ENCODE results near the gene HIVEP2. TPM values are rescaled to one million over a fixed set of nuclear protein-coding genes. Genes with fewer than 3 reads are reported as not detected.

Gene HIVEP2
- total RNA-seq, 1 donor from 2014 or later: 32.0 TPM

GRCh38 chr6:142900227-142900971, 44.6 kb downstream of the HIVEP2 start:
- peak; percentile 53 for ATAC-seq
- intact Hi-C loops (cut with DNase I): no loop called here
- DNase-seq (ENCODE audit: low spot score): no peak

GRCh38 chr6:142898927-142899895, 45.8 kb downstream of the HIVEP2 start:
- intact Hi-C loops (cut with DNase I): no loop called here
- ATAC-seq: no peak
- no peak for DNase-seq (ENCODE audit: low spot score)

DNA sequence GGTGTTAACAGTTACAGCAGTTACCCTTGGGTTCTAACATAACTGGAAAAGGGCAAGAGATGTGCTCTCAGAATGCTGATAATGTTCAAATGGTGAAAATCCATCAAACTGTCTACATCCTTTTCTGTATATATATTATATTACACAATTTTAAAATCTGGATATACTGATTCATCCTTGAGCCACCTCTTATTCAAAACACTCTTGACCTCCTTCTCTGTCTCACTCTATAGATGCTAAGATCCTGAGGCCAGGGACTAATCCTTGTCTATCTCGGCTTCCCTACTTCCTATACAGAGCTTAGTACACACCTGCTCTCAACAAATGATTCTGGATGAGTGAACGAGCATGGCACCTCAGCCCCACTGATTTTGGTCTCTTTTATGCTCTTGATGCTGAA, 47.3 kb downstream of the HIVEP2 start:
- intact Hi-C loops (cut with DNase I): no loop called here
- no peak for DNase-seq (ENCODE audit: low spot score)
- ATAC-seq: no peak

GRCh38 chr6:142896732-142897131, 48.2 kb downstream of the HIVEP2 start:
- intact Hi-C loops (cut with DNase I): no loop called here
- ATAC-seq (no peak), DNase-seq (ENCODE audit: low spot score) (no peak)

GRCh38 chr6:142893088-142893487, 51.9 kb downstream of the HIVEP2 start:
- ATAC-seq: no peak
- intact Hi-C loops (cut with DNase I): no loop called here

DNA sequence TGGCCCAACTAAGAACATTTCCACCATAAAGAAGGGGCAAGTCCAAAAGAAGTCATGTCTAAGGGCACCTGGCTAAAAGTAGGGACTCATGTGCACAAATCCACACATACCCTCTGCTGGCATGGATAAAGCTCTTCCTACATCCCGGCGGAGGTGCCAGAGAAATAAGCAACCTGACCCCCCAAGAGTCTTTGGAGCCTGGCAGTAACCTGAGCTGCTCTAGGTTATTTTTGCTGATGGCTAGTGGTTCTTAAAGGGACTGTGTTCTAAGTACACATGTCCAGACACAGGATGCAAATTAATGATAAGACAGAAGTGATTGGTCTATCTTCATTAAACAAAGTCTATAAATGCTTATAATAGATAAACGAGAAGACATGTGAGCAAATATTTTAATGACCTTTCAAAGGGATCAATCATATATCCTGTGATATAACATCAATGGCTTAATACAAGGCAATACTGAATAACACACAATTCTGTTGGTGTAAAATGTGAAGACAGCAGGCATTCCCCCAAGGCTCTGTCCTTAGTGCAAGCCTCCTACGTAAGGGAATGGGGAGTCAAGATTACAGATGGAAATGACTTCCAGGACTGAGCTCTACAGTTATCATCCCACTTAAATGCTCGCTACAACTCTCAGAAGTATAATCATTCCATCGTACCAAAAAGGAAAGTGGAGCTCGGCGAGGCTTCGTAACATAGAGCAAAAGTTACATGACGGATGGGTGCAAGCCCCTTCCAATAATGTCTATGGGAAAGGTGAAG, 52.5 kb downstream of the HIVEP2 start:
- intact Hi-C loops (cut with DNase I): no loop called here
- ATAC-seq: no peak
- no peak for DNase-seq (ENCODE audit: low spot score)

More at GRCh38 chr6:142893088-142893487, 51.9 kb downstream of the HIVEP2 start:
- DNase-seq (ENCODE audit: low spot score): no peak

DNA sequence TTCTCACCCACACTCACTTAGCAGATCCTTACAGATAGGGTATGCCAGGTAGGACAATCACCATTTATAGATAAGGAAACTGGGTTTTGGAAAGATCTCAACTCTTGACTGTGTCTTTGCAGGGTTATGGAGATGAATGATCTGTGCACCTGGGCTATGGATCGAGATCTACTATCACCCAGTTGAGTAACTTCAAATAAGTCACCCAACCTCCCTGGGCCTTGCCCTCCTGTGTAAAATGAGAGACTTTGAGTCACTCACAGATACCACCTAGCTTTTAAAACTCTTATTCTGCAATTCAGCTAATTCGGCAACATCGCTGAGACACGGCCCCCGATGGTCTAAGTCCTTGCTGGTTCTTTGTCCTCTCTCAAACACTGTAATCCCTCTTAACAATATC, 53.5 kb downstream of the HIVEP2 start:
- ATAC-seq (no peak), DNase-seq (ENCODE audit: low spot score) (no peak)
- intact Hi-C loops (cut with DNase I): no loop called here

DNA sequence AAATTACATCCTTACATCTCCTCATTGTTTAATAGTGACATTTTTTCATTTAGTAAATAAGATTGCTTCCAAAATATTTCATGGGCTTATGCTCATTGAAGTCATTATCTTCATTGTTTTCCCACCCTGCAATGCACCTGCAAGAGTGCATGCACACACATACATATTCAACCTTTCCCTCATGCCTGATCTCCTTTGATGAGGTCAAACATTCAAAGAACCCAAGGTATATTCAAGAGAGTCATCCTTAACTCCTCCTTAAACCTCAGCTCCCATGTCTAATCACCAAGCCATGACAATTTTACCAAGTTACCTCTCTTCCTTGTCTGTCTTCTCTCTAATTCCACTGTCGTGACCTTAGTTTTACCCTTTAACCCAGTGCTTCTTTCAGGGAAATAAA, 56.5 kb downstream of the HIVEP2 start:
- ATAC-seq (no peak), DNase-seq (ENCODE audit: low spot score) (no peak)
- intact Hi-C loops (cut with DNase I): no loop called here

DNA sequence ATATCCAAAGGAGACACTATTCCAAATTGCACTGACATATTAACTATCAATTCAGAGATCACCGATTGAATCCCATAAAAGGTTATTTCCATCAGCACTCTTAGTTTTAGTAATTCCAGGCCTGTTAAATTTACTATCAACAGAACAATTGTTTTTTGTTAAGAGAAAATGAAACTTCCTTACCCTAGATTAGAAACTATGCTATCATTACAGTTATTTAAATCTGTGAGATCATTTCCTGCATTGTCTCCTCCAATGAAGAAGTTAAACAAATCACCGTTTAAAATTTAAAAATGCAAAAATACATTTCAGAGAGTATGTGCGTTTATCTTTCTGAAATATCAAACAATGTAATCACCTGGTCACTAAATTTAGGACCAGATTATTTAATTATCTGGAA, 57.5 kb downstream of the HIVEP2 start:
- no peak for ATAC-seq
- DNase-seq (ENCODE audit: low spot score): no peak
- intact Hi-C loops (cut with DNase I): no loop called here

- ATAC-seq (peak; percentile 55), DNase-seq (ENCODE audit: low spot score) (no peak)
- intact Hi-C loops (cut with DNase I): no loop called here
These were observed 58.4 kb downstream of the HIVEP2 start for GRCh38 chr6:142886431-142887170.

DNA sequence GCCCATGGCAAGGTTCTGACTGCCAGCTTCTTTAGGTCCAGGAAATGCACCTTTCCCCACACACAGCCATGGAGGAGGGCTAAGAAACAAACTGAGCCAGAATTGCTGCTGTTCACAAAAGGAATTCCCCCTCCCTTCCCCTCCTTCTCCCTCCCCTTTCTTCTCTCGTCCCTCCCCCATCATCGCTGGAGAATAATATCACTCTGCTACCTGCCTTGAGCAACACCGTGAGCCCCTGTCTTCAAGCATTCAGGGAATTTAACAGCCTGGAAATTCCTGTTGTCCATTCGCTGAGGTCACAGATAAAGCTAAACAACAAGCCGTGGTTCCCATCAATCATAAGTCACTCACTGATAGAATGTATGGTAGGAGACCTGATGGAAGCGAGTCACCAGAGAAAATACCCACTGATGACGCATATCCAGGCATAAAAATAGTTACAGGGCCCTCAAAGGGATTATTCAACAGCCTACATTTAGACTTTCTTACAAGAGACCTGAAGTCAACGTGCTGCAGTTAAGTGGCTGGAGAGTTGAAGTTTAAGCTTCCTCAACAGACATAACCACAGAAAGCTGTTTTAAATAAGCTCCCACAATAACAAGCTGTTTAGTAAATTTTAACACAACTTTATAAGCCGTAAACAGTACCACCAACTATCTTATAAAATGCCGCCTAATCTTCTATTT, 59.7 kb downstream of the HIVEP2 start:
- intact Hi-C loops (cut with DNase I): no loop called here
- DNase-seq (ENCODE audit: low spot score) (no peak), ATAC-seq (peak; percentile 83)

- intact Hi-C loops (cut with DNase I): no loop called here
These were observed 60.6 kb downstream of the HIVEP2 start for GRCh38 chr6:142884214-142885035.

DNA sequence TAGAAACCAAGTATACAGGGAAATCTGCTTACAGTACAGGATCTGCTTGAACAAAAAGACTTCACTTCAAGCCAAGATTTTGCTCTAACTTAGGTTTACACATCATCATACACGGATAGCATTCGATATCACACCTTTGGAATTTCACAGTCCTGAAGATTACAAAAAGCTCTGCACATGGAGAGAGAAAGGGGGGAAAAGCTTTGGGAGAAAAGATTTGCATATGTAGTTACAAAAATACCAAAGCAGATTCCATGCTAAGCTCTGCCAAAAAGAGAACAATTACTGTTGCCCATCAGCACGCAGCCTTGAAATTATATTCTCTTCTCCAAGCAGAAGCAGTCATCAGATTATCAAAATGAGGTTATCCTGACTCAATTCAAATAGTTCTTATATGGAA, 62.0 kb downstream of the HIVEP2 start:
- intact Hi-C loops (cut with DNase I): no loop called here
- DNase-seq (ENCODE audit: low spot score) (no peak), ATAC-seq (no peak)

More at GRCh38 chr6:142884214-142885035, 60.6 kb downstream of the HIVEP2 start:
- DNase-seq (ENCODE audit: low spot score) (no peak), ATAC-seq (peak; percentile 13)

- ATAC-seq: no peak
- intact Hi-C loops (cut with DNase I): no loop called here
- no peak for DNase-seq (ENCODE audit: low spot score)
These were observed 63.2 kb downstream of the HIVEP2 start for GRCh38 chr6:142881761-142882160.

DNA sequence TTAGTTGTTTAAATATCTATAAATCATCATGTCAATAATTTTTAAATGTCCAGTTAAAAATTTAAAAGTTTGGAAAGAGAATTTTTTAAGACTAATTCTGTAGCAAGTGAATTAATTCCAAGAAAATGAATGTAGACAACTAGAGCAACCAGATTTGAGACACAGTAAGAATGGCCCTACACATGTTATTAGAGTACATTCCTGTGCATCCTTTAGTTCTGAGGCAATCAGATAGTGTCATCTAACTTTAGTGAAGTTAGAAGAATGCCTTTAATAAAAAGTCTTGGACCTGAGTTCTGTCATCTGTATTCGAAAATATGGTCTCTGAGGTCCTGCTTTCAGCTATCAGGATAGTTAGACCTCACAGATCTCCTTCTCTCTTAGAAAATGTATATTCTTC, 63.7 kb downstream of the HIVEP2 start:
- intact Hi-C loops (cut with DNase I): no loop called here
- no peak for ATAC-seq

GRCh38 chr6:142880201-142880600, 64.8 kb downstream of the HIVEP2 start:
- ATAC-seq (no peak), DNase-seq (ENCODE audit: low spot score) (no peak)
- intact Hi-C loops (cut with DNase I): no loop called here

More for the DNA sequence above, 63.7 kb downstream of the HIVEP2 start:
- no peak for DNase-seq (ENCODE audit: low spot score)

DNA sequence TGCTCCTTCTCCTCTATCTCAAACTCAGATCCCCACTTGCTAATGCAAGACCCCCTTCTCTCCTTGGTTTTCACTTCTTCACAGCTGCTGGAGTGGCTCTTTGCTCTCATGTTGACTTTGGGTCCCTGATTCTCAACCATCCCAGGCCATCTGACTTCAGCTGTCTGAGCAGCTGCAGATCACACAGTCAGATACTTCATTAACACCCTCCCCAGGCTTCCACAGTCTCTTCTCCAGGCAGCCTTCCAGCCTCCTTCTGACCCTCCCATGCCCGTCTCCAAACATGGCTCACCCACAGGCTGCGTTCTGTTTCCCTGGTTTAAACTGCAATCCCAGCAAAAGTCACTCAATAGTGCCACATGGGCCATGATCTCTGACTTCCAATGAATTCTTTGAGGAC, 65.4 kb downstream of the HIVEP2 start:
- no peak for DNase-seq (ENCODE audit: low spot score)
- no peak for ATAC-seq
- intact Hi-C loops (cut with DNase I): no loop called here

Data from sciatic nerve (tissue), 2 donors.